Adrenal gland (tissue), 12 donors: ENCODE measurements around the gene CA9. TPM values are rescaled to one million over a fixed set of nuclear protein-coding genes. Genes with fewer than 3 reads are reported as not detected.

ENCODE experiments used
- DNase-seq, 7 donors: peaks; one replicate each; pipeline ENCODE4 v3.0.0-alpha.2; 2019 to 2020
- H3K27ac ChIP-seq, 5 donors: fragments of 200-600 bp; sonication (generic) in 4 of 5; 1 replicate in 3 of 5; 2 replicates in 2 of 5; pipeline versions ENCODE4 v1.5.1 to v1.8.0; 2016 to 2020; ENCODE audit warnings: mild to moderate bottlenecking in 1 of 5
- H3K27me3 ChIP-seq: fragments of 200-600 bp; 2 replicates; pipeline ENCODE4 v1.8.0; 2021
- H3K36me3 ChIP-seq, 2 donors: fragments of 200-600 bp; replicated peaks in 1 of 2; 1 replicate in 1 of 2; 2 replicates in 1 of 2; pipeline versions ENCODE4 v1.5.1 to v1.8.0; 2018 to 2022
- H3K4me1 ChIP-seq, 2 donors: fragments of 200-600 bp; replicated peaks in 1 of 2; 1 replicate in 1 of 2; 2 replicates in 1 of 2; pipeline versions ENCODE4 v1.5.1 to v1.8.0; 2018 to 2021
- H3K4me3 ChIP-seq, 4 donors: fragments of 200-600 bp; sonication (generic) in 3 of 4; one replicate each; pipeline ENCODE4 v1.5.1; 2016 to 2018
- H3K9me3 ChIP-seq, 3 donors: fragments of 200-600 bp; sonication (generic) in 1 of 3; replicated peaks in 1 of 3; 1 replicate in 2 of 3; 2 replicates in 1 of 3; pipeline versions ENCODE4 v1.5.1 to v1.8.0; 2016 to 2021
- POLR2A ChIP-seq, 2 donors: fragments of 450-650 bp; IDR thresholded peaks; one replicate each; pipeline ENCODE4 v1.6.1; 2017; ENCODE audit warnings: antibody characterized with exemption in 2 of 2, mild to moderate bottlenecking in 2 of 2, moderate library complexity in 1 of 2
- WGBS, 4 donors: extraction: QIAGEN DNeasy Blood & Tissue Kit in 2 of 4; methylation state at CpG; one replicate each; pipeline versions ENCODE4 v1.1.5 to v1.1.7; 2013 to 2017; 5-methylcytosine and 5-hydroxymethylcytosine counted together
- intact Hi-C, 2 donors: fragments of 100-400 bp; cut with DNase I; formaldehyde crosslinking; loops; one replicate each; pipeline versions ENCODE4 v1.14.1 to v1.15.0; 2022 to 2023
- polyA plus RNA-seq, 3 donors: library from polyadenylated mRNA; stranded (reverse); fragments of 200-250 nt in 2 of 3; fragments of 350-450 nt in 1 of 3; fragmentation: Illumina TruSeq in 1 of 3; extraction: RNeasy Lipid Tissue Mini Kit (QIAGEN cat#74804) in 1 of 3; gene quantifications; one replicate each; pipeline ENCODE4 v1.2.3, GENCODE V29; 2013 to 2014
- total RNA-seq, 9 donors: library from RNA; depleted of rRNA in 4 of 9; stranded (reverse); fragments of >200 nt in 4 of 9; fragments of 120-200 nt in 1 of 9; fragmentation: NEBNext Ultra II Directional in 1 of 9; extraction: Animal tissue kit (Norgen Biotek cat#: 25700) in 1 of 9; gene quantifications; one replicate each; pipeline versions ENCODE4 v1.1.0 to v1.2.4, GENCODE V29; 2013 to 2023
- TF ChIP-seq, protein P1 (sequence below), 6 experiments: fragments of 450-650 bp in 4 of 6; fragments of 200-600 bp in 2 of 6; sonication (generic) in 1 of 6; IDR thresholded peaks; 1 replicate in 5 of 6; 2 replicates in 1 of 6; pipeline versions ENCODE4 v1.5.1 to v1.8.0; 2016 to 2021; ENCODE audit warnings: antibody characterized with exemption in 6 of 6, mild to moderate bottlenecking in 2 of 6, moderate library complexity in 1 of 6
- donor health status: healthy with polysubstance abuse.
- donor health status: Bipolar disorder and iron deficiency.
- donor health status: DM: yes; HTN: yes; CAD: no.
- donor health status: DM: no; HTN: no; CAD: no.
- donor health status: DM: no; HTN: no; CAD: no.
- donor health status: DM: yes; HTN: yes; CAD: no.

Gene CA9
- total and polyA plus RNA-seq, 12 donors, result 0.28 to 13.7 (median 1.4) TPM

DNA sequence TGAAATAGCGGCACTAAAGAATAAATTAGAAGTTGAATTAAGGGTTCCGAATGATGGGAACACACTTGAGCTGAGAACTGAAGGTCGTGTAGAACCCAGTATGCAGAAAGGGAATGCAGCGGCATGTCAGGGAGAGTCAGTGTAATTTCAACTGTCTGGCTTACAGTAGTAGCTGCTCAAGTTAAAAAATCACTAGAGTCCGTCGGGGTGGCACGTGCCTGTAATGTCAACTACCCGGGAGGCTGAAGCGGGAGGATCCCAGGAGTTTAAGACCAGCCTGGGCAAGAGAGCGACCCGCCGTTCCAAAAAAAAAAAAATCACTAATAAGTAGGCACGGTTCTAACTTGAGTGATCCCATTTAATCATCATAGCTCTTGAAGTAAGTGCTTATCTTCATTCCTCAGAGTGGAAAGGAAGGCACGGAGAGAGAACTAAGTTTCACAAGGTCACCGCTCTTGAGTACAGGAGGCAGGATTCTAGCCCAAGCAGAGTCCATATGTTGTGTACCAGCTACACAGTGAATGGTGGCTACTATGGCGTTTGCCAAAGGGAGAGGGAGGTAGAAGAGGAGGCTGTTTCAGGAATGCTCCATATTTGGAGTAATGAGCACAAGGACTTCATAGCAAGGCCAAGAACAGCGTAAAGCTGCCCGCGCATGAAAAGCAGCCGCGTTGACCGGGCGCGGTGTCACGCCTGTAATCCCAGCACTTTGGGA is 16.7 kb upstream of the CA9 start:
- Histone ChIP-seq H3K4me1 (peaks cover 6 to 41% of the 10 kb centered on the region in 2 donors), H3K9me3 (no peaks in the 10 kb centered on the region), H3K27me3 (no peaks in the 10 kb centered on the region), H3K27ac (peak overlapping the region; percentile 80 to 97 (median 95)), H3K4me3 (peak overlapping the region in 1 of 4 donors; percentile 46), H3K36me3 (peaks cover 0 to 4% of the 10 kb centered on the region in 2 donors)
- DNase-seq, result peak in 1 of 7 donors; percentile 49
- TF ChIP-seq POLR2A (IDR thresholded peaks at IDR 0.05), result no peak
- TF ChIP-seq, protein P1, sequence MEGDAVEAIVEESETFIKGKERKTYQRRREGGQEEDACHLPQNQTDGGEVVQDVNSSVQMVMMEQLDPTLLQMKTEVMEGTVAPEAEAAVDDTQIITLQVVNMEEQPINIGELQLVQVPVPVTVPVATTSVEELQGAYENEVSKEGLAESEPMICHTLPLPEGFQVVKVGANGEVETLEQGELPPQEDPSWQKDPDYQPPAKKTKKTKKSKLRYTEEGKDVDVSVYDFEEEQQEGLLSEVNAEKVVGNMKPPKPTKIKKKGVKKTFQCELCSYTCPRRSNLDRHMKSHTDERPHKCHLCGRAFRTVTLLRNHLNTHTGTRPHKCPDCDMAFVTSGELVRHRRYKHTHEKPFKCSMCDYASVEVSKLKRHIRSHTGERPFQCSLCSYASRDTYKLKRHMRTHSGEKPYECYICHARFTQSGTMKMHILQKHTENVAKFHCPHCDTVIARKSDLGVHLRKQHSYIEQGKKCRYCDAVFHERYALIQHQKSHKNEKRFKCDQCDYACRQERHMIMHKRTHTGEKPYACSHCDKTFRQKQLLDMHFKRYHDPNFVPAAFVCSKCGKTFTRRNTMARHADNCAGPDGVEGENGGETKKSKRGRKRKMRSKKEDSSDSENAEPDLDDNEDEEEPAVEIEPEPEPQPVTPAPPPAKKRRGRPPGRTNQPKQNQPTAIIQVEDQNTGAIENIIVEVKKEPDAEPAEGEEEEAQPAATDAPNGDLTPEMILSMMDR (IDR thresholded peaks at IDR 0.05), result no peak
- intact Hi-C loops, result no loop called here
- WGBS, 4 donors, result 17 to 26% (median 19%) methylated on average over 25 of the region's 25 CpGs

DNA sequence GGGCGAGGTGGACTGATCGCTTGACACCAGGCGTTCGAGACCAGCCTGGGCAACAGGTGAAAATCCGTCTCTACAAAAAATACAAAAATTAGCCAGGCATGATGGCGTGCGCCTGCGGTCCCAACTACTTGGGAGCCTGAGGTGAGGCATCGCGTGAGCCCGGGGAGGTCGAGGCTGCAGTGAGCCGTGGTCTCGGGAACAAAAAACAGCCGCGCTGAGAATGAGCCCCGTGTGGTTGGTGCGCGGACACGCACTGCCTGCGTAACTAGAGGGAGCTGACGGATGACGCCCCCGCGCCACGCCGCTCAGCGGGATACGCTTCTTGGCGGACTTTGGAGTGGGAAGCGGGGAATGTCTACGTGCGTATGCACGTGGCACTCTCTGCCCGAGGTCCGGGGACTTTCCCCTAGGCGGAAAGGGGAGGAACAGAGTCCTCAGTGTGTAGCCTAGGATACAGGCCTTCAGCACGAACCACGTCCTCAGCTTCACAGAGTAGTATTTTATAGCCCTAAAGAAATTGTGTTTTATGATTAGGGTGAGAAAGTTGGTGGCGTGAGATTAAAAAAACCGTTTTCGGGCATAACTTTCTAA is 16.1 kb upstream of the CA9 start, which contains the start of gene RMRP:
RMRP (minus strand) TSS at position 474 of the 591 bp plus-strand sequence.
- WGBS, 4 donors, result 0 to 1% (median 0%) methylated on average over 17 to 42 of the region's 42 CpGs

DNA sequence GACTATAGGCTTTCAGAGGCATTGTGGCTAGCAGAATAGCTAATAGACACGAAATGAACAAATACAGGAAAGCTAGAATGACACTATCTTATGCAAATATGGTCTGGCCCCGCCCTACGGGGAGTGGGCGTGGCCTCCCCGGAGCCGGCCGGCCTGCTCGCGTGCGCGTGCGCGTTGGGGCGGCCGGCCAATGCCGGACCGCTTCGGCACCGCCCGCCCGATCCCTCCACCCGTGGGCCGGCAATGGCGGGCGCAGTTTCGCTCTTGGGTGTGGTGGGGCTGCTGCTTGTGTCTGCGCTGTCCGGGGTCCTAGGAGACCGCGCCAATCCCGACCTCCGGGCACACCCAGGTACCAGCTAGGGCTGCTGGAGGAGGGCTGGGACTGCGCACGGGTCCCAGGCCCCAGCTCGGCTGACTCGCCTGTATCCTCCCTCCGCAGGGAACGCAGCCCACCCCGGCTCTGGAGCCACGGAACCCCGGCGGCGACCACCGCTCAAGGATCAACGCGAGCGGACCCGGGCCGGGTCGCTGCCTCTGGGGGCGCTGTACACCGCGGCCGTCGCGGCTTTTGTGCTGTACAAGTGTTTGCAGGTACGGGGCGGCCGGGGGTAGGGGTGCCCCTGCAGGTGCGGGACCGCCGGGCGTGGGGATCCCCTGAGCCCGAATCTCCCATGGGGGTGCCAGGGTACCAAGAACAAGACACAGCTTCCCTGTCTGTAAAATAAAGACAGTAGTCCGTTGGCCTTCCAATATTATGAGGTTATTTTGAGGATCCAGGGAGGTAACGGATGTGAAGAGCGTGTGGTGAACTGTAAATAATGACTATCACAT is 15.4 kb upstream of the CA9 start, which contains the start of gene CCDC107:
CCDC107 (plus strand) TSS at position 156 of the 831 bp plus-strand sequence; CDS start at position 244, 88 bp downstream.
- WGBS, 4 donors, result 0 to 2% (median 0%) methylated on average over 21 to 67 of the region's 67 CpGs
- no peaks in the 10 kb centered on the region for H3K9me3 ChIP-seq
- no peaks in the 10 kb centered on the region for H3K27me3 ChIP-seq
- intact Hi-C loops, result no loop called here
- DNase-seq, result peak; percentile 83 to 90 (median 87)
- peaks cover 6 to 31% of the 10 kb centered on the region in 2 donors for H3K4me1 ChIP-seq
- TF ChIP-seq, protein P1 (IDR thresholded peaks at IDR 0.05), result peak; percentile 41 to 65 (median 59)
- peak; percentile 80 to 81 for TF ChIP-seq POLR2A (IDR thresholded peaks at IDR 0.05)
- peaks cover 0 to 4% of the 10 kb centered on the region in 2 donors for H3K36me3 ChIP-seq
- H3K27ac ChIP-seq, result peak within 1 kb of the TSS; percentile 80 to 97 (median 95)
- H3K4me3 ChIP-seq, result peak within 1 kb of the TSS; percentile 53 to 82 (median 78)

More for the DNA sequence above, 16.1 kb upstream of the CA9 start, which contains the start of gene RMRP:
- Histone ChIP-seq H3K4me1 (peaks cover 6 to 36% of the 10 kb centered on the region in 2 donors), H3K27ac (peak within 1 kb of the TSS; percentile 80 to 97 (median 95)), H3K36me3 (peaks cover 0 to 4% of the 10 kb centered on the region in 2 donors), H3K9me3 (no peaks in the 10 kb centered on the region), H3K27me3 (no peaks in the 10 kb centered on the region), H3K4me3 (peak within 1 kb of the TSS; percentile 53 to 82 (median 78))
- DNase-seq, result peak; percentile 97 to 99 (median 99)
- intact Hi-C loops, result no loop called here
- peak in 1 of 2 donors; percentile 90 for TF ChIP-seq POLR2A (IDR thresholded peaks at IDR 0.05)
- TF ChIP-seq, protein P1 (IDR thresholded peaks at IDR 0.05), result peak; percentile 9 to 80 (median 62)

DNA sequence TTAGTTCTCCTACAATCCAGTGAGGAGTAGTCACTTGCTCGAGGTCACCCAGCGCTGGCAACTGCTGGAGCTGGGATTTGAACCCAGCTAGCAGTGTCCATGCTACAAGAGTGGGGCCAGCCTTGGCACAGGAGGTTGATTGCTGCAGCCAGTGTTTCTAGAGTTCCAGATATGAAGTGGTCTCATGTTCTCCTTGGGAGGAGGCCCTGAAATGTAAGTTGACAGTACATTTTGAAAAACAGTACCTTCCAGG is 14.8 kb upstream of the CA9 start:
- Histone ChIP-seq H3K27me3 (no peaks in the 10 kb centered on the region), H3K27ac (peak overlapping the region; percentile 80 to 97 (median 95)), H3K4me1 (peaks cover 6 to 31% of the 10 kb centered on the region in 2 donors), H3K4me3 (peak overlapping the region in 3 of 4 donors; percentile 53 to 82 (median 78)), H3K9me3 (no peaks in the 10 kb centered on the region), H3K36me3 (peaks cover 0 to 4% of the 10 kb centered on the region in 2 donors)
- intact Hi-C loops, result no loop called here
- no peak for TF ChIP-seq POLR2A (IDR thresholded peaks at IDR 0.05)
- TF ChIP-seq, protein P1 (IDR thresholded peaks at IDR 0.05), result no peak
- DNase-seq, result peak in 5 of 7 donors; percentile 64 to 80 (median 71)
- WGBS, 4 donors, result 0 to 3% (median 0%) methylated on average over 2 of the region's 2 CpGs
